K562 (cell line): ENCODE results near the gene GLIPR2. TPM values are rescaled to one million over a fixed set of nuclear protein-coding genes. Genes with fewer than 3 reads are reported as not detected.

Source experiments
- ATF4 ChIP-seq: fragments of 450-650 bp; formaldehyde crosslinking; IDR thresholded peaks from 2 replicates; pipeline ENCODE4 v1.4.0; 2022; ENCODE audit warnings: mild to moderate bottlenecking, moderate library complexity
- BCLAF1 ChIP-seq, 2 experiments: fragments of 450-650 bp in 1 of 2; IDR thresholded peaks; 2 replicates each; pipeline ENCODE4 v1.6.1; 2011 to 2017; ENCODE audit warnings: low read depth in 2 of 2, antibody characterized with exemption in 1 of 2, borderline replicate concordance in 1 of 2, low read length in 1 of 2, mild to moderate bottlenecking in 1 of 2, mixed read lengths in 1 of 2; ENCODE audit not compliant: control insufficient read depth in 1 of 2
- CBFA2T3 ChIP-seq: fragments of 450-650 bp; IDR thresholded peaks from 2 replicates; pipeline ENCODE4 v1.6.1; 2017
- CBX8 ChIP-seq: fragments of 200-600 bp; sonication (generic); IDR thresholded peaks from 2 replicates; pipeline ENCODE4 v1.6.1; 2012; ENCODE audit warnings: borderline replicate concordance, mixed run types, low read depth, mild to moderate bottlenecking, moderate library complexity, mixed read lengths, low read length, control low read depth, inconsistent platforms; ENCODE audit not compliant: poor library complexity, severe bottlenecking; ENCODE audit errors: extremely low read depth
- CCAR2 ChIP-seq: fragments of 200-400 bp; formaldehyde crosslinking; IDR thresholded peaks from 2 replicates; pipeline ENCODE4 v1.6.1; 2017; ENCODE audit warnings: mild to moderate bottlenecking, low read depth, low read length
- FIP1L1 ChIP-seq: fragments of 200-400 bp; formaldehyde crosslinking; IDR thresholded peaks from 2 replicates; pipeline ENCODE4 v1.6.1; 2018; ENCODE audit warnings: mild to moderate bottlenecking, low read depth, low read length; ENCODE audit not compliant: poor library complexity, severe bottlenecking
- HDAC6 ChIP-seq: IDR thresholded peaks from 2 replicates; pipeline ENCODE4 v1.6.1; 2012; ENCODE audit warnings: low read depth, mild to moderate bottlenecking, control low read depth, inconsistent platforms, low read length, moderate library complexity
- KLF1 ChIP-seq: fragments of 450-650 bp; IDR thresholded peaks from 2 replicates; pipeline ENCODE4 v1.6.1; 2016; ENCODE audit warnings: missing genetic modification characterization, missing compliant biosample characterization
- MBD1 ChIP-seq: fragments of 250-450 bp; sonication (Bioruptor Pico); IDR thresholded peaks from 2 replicates; pipeline ENCODE4 v1.8.0; 2022; ENCODE audit warnings: inconsistent platforms
- POLR3A ChIP-seq: IDR thresholded peaks from 2 replicates; pipeline ENCODE4 v1.6.1; 2011; ENCODE audit warnings: borderline replicate concordance, mild to moderate bottlenecking, moderate library complexity; ENCODE audit not compliant: insufficient read length, insufficient read depth; ENCODE audit errors: extremely low read depth
- SIN3A ChIP-seq, 2 experiments: fragments of 150-350 bp in 1 of 2; IDR thresholded peaks; 2 replicates each; pipeline ENCODE4 v1.6.1; 2011 to 2016; ENCODE audit warnings: borderline replicate concordance in 2 of 2, low read depth in 2 of 2, low read length in 2 of 2, mild to moderate bottlenecking in 2 of 2, moderate library complexity in 2 of 2; ENCODE audit not compliant: control insufficient read depth in 1 of 2
- SMAD3 ChIP-seq: fragments of 450-650 bp; formaldehyde crosslinking; conservative IDR thresholded peaks from 2 replicates; pipeline ENCODE4 v1.4.0; 2020; ENCODE audit warnings: mild to moderate bottlenecking
- SRF ChIP-seq, 2 experiments: fragments of 250-450, 450-650 bp in 1 of 2; sonication (Bioruptor Pico) in 1 of 2; sonication (generic) in 1 of 2; formaldehyde crosslinking; IDR thresholded peaks; 2 replicates each; pipeline versions ENCODE4 v1.5.0 to v1.5.1; 2020 to 2022; ENCODE audit warnings: mild to moderate bottlenecking in 1 of 2, missing genetic modification reagents in 1 of 2
- TAF9B ChIP-seq: fragments of 450-650 bp; IDR thresholded peaks from 2 replicates; pipeline ENCODE4 v1.6.1; 2018; ENCODE audit warnings: mild to moderate bottlenecking; ENCODE audit not compliant: partially characterized antibody
- U2AF1 ChIP-seq: fragments of 200-400 bp; formaldehyde crosslinking; optimal IDR thresholded peaks from 2 replicates; pipeline ENCODE3; 2017; ENCODE audit warnings: mild to moderate bottlenecking, low read depth, low read length, moderate library complexity
- USF2 ChIP-seq: sonication (generic); formaldehyde crosslinking; IDR thresholded peaks from 2 replicates; pipeline ENCODE4 v1.5.0; 2020; ENCODE audit warnings: missing genetic modification reagents
- ZNF184 ChIP-seq: sonication (generic); formaldehyde crosslinking; IDR thresholded peaks from 2 replicates; pipeline ENCODE4 v1.5.0; 2020; ENCODE audit warnings: missing genetic modification reagents
- ZNF75A ChIP-seq: fragments of 450-650 bp; formaldehyde crosslinking; IDR thresholded peaks from 2 replicates; pipeline ENCODE4 v1.4.0; 2020; ENCODE audit warnings: mild to moderate bottlenecking
- polyA plus RNA-seq, 8 experiments: library from polyadenylated mRNA; depleted of rRNA in 4 of 8; stranded (reverse) in 5 of 8; unstranded in 3 of 8; fragments of >200 nt; fragmentation: Nextera tagmentation in 2 of 8; fragmentation: Illumina TruSeq in 1 of 8; extraction: Ambion mirVana in 2 of 8; extraction: Trizol in 1 of 8; gene quantifications; 2 replicates each; pipeline versions ENCODE4 v1.2.1 to v1.2.3, GENCODE V29; 2011 to 2014; ENCODE audit warnings: inconsistent platforms in 1 of 8, missing spikeins in 1 of 8
- total RNA-seq, 7 experiments: library from RNA; depleted of rRNA in 6 of 7; stranded (reverse); fragments of >200 nt in 6 of 7; fragmentation: Illumina TruSeq in 2 of 7; extraction: Trizol in 2 of 7; gene quantifications; 2 replicates each; pipeline versions ENCODE4 v1.2.1 to v1.2.3, GENCODE V29; 2011 to 2021; ENCODE audit warnings: low replicate concordance in 1 of 7

Gene GLIPR2
- total and polyA plus RNA-seq, 9 of the 15 experiments (the other 6 are each of a cell fraction or from before 2014, with no cell fraction given): 1.4 to 8.8 (median 2.9) TPM

- TF ChIP-seq SRF (CRISPR knock-in tag; IDR thresholded peaks at IDR 0.05): peak in 1 of 2 experiments; percentile 90; a peak in 2 of 4 replicates
- peak; percentile 59 for TF ChIP-seq U2AF1
- TF ChIP-seq CBFA2T3: no peak
- no peak for TF ChIP-seq POLR3A
- TF ChIP-seq TAF9B: peak; percentile 59
- no peak for TF ChIP-seq ZNF184 (CRISPR knock-in tag)
- TF ChIP-seq ATF4: no peak
- TF ChIP-seq FIP1L1: no peak
- TF ChIP-seq HDAC6: no peak
- no peak for TF ChIP-seq ZNF75A
- TF ChIP-seq CBX8: no peak
- TF ChIP-seq USF2 (CRISPR knock-in tag): peak; percentile 69
- no peak for TF ChIP-seq MBD1 (CRISPR knock-in tag)
- TF ChIP-seq BCLAF1 (IDR thresholded peaks at IDR 0.05; ENCODE audit: borderline replicate concordance in 1 of 2, control insufficient read depth in 1 of 2, low read depth in 2 of 2, low read length in 1 of 2): no peak
- no peak for TF ChIP-seq CCAR2
- no peak; the same call in 1 of the 2 replicates for TF ChIP-seq KLF1 (tag)
- peak; percentile 52 to 63; a peak in 2 of 4 replicates for TF ChIP-seq SIN3A (IDR thresholded peaks at IDR 0.05; ENCODE audit: borderline replicate concordance in 2 of 2, control insufficient read depth in 1 of 2, low read depth in 2 of 2, low read length in 2 of 2)
- no peak for TF ChIP-seq SMAD3
Measured at GRCh38 chr9:36190388-36191289, 54.1 kb downstream of the GLIPR2 start, which contains the start of gene CLTA (continued).
